GM18502 (cell line): Measurements from ENCODE around the gene UBE2H.
A peak's percentile ranks its signal among the peaks of the same experiment; 100 is the strongest.
"Not testable (repeated sequence)": the region's sequence is repeated elsewhere in the genome, so short reads cannot be mapped to it uniquely, and the experiment has no call there.

Source experiments
- ATAC-seq: cut with Tn5 transposase; IDR thresholded peaks from one replicate; pipeline ENCODE4 v1.9.1; 2021; ENCODE audit warnings: mild to moderate bottlenecking; ENCODE audit not compliant: unreplicated experiment, poor library complexity

The UBE2H gene

GRCh38 chr7:129914536-129915272, 38.1 kb downstream of the UBE2H start:
- ATAC-seq, result no peak

GRCh38 chr7:129913428-129913827, 39.3 kb downstream of the UBE2H start:
- no peak for ATAC-seq

DNA sequence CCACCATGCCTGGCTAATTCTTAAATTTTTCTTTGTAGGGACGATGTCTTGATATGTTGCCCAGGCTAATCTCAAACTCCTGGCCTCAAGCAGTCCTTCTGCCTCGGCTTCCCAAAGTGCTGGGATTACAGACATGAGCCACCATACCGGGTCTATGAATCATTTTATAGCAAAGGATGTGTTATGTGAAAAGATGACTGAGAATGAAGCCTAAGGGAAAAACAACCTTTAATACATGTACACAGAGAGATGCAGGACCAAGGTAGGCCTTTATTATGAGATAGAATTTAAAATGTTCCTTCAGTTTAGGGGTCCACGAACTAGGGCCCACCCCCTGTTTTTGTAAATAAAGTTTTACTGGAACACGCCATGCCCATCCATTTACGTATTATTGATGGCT, 41.0 kb downstream of the UBE2H start:
- ATAC-seq, result no peak

DNA sequence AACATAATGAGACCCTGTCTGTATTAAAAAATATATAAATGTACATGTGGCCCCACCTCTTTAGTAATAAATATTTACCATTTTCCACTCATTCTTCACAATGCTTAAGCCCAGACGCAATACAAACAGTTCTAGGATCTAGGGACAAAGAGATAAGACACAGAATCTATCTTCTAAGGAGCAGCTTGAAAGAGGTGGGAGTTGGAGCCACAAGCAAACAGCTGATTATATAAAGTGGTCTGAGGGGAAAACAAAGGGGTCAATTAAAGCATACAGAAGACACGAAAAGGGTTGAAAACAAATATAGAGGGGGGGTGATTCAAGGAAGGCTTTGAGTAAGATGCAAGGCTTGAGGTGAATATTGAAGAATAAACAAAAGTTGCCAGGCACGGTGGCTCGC, 43.1 kb downstream of the UBE2H start:
- ATAC-seq, result no peak

DNA sequence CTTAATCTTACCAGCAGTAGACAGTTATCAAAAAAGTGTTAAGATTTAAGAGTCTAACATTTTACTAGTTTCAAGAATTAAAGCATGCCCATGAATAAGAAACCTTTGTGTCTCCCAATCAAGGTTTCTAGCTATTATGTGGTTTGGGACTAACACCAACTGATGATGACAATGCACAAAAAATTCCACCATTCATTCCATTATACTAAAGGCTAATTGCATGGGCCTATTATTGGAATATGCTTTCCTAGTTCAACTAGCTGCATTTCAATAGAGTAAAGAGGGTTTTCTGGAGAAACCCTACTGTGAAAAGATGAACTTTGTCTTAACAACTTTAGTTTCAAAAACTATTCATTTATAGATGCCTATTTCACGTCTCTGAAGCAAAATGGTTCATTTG, 44.6 kb downstream of the UBE2H start:
- ATAC-seq, result no peak

- ATAC-seq, result no peak
Measured at GRCh38 chr7:129907122-129907736, 45.5 kb downstream of the UBE2H start.

DNA sequence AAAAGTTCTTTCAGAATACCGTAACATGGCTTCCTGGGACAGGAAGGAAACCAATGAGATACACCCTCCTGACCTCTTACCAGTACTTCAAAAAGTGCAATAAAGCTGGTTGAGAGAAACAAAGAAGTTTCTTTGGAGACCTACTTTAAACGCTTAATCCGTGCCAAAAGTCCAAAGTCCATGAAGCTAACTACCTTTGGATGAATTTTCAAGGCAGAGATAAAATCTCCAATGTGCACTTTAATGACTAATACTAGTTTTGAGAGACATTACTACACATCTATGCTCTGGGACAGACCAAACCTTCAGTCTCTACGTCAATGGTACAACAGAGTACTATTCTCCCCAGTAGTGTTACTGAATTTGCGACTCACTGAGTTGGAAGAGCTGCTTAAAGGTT, 46.1 kb downstream of the UBE2H start:
- no peak for ATAC-seq

DNA sequence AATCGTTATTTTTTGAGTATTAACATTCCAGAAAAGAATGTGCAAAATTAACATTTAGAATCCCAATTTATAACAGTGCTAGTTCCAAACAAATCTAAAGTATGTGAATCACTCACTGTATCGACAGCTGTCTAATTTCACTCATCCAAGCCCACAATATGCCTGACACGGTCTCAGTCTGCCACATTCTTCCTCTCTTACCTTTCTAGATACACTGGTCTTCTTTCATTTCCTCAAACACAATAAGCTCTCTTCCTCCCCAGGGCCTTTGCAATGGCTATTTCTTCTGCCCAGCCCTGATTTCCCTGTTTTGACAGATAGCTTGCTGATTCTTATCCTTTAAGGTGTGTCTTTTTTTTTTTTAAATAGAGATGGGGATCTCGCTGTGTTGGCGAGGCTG, 48.8 kb downstream of the UBE2H start:
- peak; percentile 87 for ATAC-seq

DNA sequence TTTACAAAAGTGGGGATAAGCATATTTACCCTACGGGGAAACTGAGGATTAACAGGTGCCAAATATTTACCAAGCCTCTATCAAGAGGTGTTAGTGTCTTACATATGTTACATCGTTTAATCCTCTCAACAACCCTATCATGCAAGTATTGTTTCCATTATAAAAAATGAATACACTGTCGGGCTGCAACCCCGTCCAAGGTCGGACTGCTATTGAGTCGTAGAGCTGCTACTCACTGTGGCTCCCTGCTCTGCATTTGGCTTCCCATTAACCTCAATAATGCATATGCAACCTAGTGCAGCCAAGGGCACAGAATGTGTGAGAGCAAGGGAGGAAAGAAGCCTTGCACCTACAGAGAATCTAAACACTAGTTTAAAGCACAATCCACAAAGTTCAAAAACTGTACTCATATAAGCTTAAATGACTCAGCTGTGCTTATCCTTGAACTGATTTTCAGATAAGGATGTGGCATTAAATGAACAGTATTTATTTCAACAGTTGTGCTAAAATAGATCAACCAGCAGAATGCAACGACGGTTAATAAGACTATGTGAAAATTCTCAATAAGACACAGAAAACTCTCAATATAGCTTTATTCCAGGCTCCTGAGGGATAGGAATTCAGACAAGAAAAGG, 49.9 kb downstream of the UBE2H start:
- ATAC-seq, result no peak

GRCh38 chr7:129898502-129899160, 54.1 kb downstream of the UBE2H start:
- no peak for ATAC-seq

- no peak for ATAC-seq
Measured at GRCh38 chr7:129898007-129898406, 54.8 kb downstream of the UBE2H start.

GRCh38 chr7:129896568-129897382, 56.0 kb downstream of the UBE2H start:
- no peak for ATAC-seq

GRCh38 chr7:129894184-129894583, 58.6 kb downstream of the UBE2H start:
- not testable (repeated sequence) for ATAC-seq

GRCh38 chr7:129890090-129890489, 62.7 kb downstream of the UBE2H start:
- no peak for ATAC-seq

GRCh38 chr7:129889133-129889844, 63.5 kb downstream of the UBE2H start:
- ATAC-seq, result no peak

GRCh38 chr7:129887865-129888264, 64.9 kb downstream of the UBE2H start:
- no peak for ATAC-seq

DNA sequence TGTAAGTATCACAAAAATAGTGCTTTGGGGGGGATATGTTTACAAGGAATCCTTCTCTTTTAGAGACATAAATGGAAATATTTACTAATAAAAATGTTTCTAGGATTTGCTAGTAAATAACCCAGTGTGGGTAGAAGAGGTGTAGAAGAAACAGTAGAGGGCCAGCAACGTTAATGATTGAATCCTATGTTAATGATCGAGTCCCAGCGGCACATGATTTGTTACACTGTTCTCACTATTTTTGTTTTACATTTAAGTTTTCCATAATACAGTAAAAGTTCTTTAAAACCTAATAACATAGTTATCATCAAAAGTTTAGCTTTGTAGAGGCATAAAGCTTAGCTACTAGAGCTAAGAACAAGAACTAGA, 66.0 kb downstream of the UBE2H start:
- ATAC-seq, result no peak

DNA sequence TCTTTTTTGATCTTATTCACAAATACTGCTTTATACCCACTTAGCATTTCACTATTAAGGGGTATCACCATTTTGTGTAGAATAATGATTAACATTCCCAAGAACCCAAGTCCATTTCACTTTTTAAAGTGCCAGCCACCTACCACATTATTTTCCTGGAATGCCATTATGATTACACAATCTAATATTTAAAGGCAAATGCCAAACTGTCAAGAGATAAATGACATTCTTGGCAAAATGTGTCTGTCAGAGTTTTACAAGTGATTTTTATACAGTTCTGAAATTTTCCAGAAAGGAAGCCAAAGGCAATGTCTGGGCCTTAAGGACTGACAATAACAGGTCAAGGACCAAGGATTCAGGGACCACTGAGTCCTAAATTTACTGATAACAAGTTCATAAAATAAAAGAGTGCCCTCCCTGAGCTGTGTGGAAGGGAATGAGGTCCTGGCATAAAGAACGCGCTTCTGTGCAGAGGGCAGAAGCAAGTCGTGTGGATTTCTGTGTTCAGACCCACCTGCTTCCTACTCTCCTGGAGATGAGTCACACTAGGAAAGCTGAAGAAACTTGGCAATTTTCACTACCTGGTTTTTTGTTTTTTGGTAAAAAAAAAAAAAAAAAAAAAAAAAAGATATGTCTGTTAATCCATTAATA, 66.5 kb downstream of the UBE2H start:
- ATAC-seq, result no peak

GRCh38 chr7:129884495-129884894, 68.3 kb downstream of the UBE2H start:
- no peak for ATAC-seq
